GM12874 (cell line): ENCODE results near the gene ATXN10.

ENCODE experiments used
- TF ChIP-seq, protein P1 (sequence below): IDR thresholded peaks from 2 replicates; pipeline ENCODE4 v1.5.1; 2011; ENCODE audit warnings: low read depth, mild to moderate bottlenecking, control low read depth, low read length, moderate library complexity; ENCODE audit not compliant: insufficient read depth

ATXN10 gene

DNA sequence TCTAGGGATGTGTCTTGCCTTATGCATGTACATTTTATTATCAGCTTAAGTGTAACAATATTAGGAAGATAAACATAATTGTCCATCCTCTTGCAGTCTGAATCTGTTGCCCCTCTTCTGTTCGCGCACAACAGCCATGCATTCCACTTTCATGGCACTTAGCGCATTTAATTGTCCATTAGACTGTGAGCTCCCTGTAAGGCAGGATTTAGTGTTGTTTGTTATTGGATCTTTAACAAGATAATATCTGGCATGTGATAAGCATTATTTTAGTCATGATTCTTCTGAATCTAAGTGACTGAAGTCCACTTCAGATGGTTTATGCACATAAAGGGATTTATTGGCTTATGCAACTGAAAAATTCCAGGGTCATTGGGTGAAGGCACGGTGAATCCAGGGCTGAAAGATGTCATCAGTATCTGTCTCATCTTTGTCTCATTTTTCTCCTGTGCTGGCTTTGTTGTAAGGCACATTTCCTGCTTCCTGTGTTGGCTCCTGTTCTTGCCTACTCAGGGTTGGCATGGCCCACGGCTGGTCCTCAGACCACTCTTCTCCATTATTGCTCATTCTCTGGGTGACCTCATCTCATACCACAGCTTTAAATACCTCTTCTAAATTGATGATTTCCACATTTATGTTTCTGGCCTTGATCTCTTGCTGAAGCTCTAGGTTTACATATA lies 37.6 kb downstream of the ATXN10 start:
- TF ChIP-seq, protein P1, sequence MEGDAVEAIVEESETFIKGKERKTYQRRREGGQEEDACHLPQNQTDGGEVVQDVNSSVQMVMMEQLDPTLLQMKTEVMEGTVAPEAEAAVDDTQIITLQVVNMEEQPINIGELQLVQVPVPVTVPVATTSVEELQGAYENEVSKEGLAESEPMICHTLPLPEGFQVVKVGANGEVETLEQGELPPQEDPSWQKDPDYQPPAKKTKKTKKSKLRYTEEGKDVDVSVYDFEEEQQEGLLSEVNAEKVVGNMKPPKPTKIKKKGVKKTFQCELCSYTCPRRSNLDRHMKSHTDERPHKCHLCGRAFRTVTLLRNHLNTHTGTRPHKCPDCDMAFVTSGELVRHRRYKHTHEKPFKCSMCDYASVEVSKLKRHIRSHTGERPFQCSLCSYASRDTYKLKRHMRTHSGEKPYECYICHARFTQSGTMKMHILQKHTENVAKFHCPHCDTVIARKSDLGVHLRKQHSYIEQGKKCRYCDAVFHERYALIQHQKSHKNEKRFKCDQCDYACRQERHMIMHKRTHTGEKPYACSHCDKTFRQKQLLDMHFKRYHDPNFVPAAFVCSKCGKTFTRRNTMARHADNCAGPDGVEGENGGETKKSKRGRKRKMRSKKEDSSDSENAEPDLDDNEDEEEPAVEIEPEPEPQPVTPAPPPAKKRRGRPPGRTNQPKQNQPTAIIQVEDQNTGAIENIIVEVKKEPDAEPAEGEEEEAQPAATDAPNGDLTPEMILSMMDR, result no peak

DNA sequence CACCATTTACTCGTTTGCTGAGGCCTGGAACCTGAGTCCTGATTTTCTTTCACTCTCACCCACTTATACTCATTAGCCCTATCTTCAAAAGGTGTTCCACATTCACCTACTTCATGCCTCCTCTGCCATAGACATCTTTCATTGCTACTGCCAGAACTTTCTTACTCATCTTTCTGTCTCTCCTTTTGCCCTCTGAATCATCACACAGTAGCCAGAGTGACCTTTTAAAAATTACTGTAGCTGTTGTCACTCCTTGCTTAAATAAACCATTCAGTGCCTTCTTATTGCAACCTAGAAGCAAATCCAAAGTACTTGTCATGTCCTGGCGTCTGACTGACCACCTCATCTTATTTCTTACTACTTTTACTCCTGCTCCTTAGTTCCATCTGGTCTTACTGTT lies 38.2 kb downstream of the ATXN10 start:
- TF ChIP-seq, protein P1, result no peak

DNA sequence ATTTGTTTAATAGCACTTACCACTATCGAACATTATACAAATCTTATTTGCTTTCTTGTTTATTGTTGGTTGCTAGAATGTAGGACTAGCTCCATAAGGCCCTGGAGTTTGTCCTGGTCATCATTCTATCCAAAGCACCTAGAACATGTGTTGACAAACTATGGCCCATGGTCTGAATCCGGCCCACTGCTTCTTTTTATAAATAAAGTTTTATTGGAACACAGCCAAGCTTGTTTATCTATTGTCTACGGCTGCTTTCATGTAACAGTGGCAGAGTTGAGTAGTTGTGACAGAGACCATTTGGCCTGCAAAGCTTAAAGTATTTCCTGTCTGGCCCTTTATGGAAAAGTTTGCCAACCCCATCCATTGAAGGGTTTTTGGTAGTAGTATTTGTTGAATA lies 38.8 kb downstream of the ATXN10 start:
- TF ChIP-seq, protein P1, result no peak

DNA sequence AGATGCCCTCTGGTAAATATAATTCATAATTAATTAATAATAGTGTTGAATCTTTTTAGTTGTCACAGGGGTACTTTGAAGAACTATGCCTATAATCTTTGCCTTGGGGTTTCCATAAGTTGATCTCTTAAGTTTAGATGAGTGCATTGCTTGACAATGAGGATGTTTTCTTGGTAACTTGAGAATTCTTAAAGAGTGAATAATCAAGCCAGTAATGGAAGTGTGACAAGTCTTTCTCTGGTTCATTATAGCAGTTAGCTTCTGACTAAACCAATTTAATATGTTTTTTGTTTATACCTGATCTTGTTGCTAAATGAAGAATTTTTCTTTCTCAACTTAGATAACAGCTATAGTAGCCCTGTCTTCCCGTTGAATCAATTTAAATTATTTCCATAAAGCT lies 46.2 kb downstream of the ATXN10 start:
- TF ChIP-seq, protein P1, result no peak

DNA sequence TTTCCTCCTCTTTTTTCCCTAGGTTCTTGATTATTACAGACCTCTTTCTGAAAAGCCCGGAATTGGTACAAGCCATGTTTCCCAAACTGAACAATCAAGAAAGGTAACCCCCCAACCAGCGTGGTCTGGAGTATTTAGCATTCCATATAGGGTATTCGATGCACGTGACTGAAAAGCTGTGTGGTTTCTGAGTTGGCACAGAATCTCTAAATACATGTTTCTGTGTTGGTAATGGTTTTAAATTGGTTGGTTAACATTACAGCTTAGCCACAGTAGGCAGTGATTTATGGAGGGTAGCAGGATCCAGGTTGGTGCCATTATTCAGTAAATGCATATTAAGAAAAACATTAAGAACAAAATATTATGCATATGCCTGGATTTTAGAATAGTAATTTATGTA lies 46.8 kb downstream of the ATXN10 start:
- TF ChIP-seq, protein P1, result no peak

DNA sequence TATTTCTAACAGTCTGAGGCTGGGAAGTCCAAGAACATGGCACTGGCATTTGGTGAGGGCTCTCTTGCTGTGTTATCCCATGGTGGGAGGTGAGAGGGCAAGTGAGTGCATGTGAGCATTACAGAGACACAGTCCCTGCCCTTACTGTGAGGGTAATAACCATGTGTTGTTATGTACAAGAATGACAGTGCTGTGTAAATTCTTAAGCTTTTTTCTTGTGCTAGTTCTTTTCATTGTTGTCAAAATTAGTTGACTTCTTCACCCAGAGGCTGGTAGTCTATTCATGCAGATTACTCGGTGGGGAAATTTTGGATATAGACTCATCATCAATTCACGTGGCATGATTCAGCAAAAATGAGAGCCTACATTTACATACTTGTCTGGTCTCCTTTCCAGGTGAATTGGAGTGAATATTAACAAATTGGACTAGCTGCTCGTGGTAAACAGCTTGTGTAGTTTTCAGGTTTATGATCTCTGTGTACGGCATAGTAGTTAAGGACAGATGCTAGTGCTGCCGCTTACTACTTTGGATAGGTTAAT lies 49.3 kb downstream of the ATXN10 start:
- TF ChIP-seq, protein P1, result no peak

DNA sequence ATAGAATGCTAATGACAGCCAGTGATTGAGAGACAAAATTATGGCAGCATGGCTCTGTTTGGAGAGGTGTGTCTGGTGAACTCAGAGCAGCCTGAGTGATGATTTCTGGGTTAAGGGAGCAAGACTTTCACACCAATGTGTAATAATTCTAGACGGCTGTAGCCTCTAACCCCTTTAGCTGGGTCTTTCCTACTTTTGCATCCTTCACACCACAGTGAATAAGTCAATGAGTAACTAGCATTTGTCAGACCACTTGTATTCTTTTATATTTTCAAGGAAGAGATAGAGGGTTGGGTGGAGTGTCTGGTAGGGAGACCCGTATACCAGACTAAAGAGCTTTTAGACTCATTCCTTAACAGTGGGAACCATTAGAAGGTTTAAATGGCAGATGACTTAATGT lies 50.4 kb downstream of the ATXN10 start:
- TF ChIP-seq, protein P1, result no peak
